HFF-Myc (cell line): Measurements from ENCODE around the gene BMERB1.

ENCODE experiments used
- DNase-seq: peaks from one replicate; pipeline ENCODE4 v3.0.0-alpha.2; 2011; ENCODE audit warnings: low read depth; ENCODE audit errors: extremely low read depth
- H3K4me3 ChIP-seq: replicated peaks from 2 replicates; pipeline ENCODE4 v1.5.1; 2011; ENCODE audit warnings: low read depth, mild to moderate bottlenecking, control low read depth, low read length
- TF ChIP-seq, protein P1 (sequence below): IDR thresholded peaks from 2 replicates; pipeline ENCODE4 v1.5.1; 2012; ENCODE audit warnings: mild to moderate bottlenecking, low read depth, low read length, control low read depth; ENCODE audit errors: missing control alignments

Gene BMERB1

DNA sequence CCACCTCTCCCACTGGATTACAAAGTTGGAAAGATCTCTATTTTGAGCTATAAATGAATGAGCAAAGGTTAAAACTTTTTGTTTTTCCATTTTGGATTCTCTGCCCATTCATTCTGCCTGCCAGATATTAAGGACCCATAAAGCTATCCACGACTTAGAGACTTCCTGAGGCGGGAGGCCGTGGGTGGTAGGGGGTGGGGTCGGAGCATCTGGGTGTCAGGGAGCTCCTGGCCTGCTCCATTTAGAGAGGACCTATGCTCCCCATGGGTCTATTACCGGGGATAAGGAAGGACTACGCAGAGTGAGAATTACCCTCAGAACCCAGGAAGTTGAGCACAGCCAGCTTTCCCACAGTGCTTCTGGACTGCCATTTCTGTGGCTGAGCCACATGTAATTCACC is 162.7 kb downstream of the BMERB1 start:
- no peak for DNase-seq
- TF ChIP-seq, protein P1, sequence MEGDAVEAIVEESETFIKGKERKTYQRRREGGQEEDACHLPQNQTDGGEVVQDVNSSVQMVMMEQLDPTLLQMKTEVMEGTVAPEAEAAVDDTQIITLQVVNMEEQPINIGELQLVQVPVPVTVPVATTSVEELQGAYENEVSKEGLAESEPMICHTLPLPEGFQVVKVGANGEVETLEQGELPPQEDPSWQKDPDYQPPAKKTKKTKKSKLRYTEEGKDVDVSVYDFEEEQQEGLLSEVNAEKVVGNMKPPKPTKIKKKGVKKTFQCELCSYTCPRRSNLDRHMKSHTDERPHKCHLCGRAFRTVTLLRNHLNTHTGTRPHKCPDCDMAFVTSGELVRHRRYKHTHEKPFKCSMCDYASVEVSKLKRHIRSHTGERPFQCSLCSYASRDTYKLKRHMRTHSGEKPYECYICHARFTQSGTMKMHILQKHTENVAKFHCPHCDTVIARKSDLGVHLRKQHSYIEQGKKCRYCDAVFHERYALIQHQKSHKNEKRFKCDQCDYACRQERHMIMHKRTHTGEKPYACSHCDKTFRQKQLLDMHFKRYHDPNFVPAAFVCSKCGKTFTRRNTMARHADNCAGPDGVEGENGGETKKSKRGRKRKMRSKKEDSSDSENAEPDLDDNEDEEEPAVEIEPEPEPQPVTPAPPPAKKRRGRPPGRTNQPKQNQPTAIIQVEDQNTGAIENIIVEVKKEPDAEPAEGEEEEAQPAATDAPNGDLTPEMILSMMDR = no peak
- no peak overlapping the region for H3K4me3 ChIP-seq

- DNase-seq = no peak
- no peak overlapping the region for H3K4me3 ChIP-seq
- TF ChIP-seq, protein P1 = no peak
Observed at GRCh38 chr16:15597822-15598647, 163.6 kb downstream of the BMERB1 start.

DNA sequence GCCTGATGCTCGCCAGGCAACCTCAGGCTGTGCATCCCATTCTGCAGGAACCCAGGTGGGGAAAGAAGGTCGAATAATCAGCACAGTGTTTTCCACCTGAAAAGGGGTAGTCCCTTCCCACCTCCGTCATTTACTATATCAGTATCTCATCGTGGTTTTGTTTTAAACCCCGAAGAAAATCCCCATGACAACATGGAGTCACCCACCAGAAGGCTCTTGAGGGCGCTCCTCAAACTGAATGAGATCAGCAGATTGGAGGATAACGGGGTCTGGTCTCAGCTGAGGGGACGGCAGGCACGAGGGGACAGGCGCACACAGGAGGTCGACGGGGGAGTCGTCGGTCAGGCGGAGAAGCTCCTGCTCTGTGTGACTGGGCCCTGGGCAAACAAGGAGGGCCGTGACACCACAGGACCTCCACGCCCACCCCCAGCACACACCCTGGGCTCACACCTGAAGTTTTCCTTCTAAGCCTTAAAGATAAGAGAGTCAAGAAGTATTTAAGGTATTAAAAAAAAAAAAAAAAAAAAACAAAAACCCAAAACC is 164.3 kb downstream of the BMERB1 start:
- no peak overlapping the region for H3K4me3 ChIP-seq
- TF ChIP-seq, protein P1 = no peak
- no peak for DNase-seq

GRCh38 chr16:15599303-15600070 is 165.1 kb downstream of the BMERB1 start:
- TF ChIP-seq, protein P1 = no peak
- no peak for DNase-seq
- H3K4me3 ChIP-seq = no peak overlapping the region

DNA sequence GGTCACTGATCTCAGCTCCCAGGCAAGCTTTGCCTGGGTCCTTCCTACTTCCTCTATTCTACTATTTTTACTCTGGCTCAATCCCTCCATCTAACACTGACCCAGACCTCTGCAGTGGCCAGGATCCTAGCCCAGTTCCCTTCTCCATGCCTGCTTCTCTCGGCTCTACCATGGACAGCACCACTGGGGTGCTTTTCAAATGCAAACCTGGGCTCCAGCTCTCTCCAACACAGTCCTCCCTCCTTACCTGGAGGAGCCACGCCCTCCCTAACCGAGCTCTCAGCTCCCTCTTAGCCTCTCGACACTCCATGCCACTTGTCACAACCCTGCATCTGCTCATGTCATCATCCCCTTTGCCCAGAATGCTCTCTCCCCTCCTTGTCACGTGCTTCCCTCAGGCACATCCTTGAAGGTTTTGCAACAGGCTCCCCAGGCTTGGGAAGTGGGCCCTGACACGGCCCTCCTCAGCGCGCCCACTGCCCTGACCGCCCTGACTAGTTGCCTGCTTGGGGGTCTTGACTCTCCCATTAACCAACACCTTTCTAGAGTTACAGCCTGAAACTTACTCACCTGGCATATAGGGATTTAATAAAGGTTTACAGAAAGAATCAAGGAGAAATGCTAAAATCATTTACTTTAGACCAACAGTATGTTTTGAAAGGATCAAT is 167.0 kb downstream of the BMERB1 start:
- TF ChIP-seq, protein P1 = no peak
- no peak overlapping the region for H3K4me3 ChIP-seq
- DNase-seq = no peak

- TF ChIP-seq, protein P1 = no peak
- no peak for DNase-seq
- no peak overlapping the region for H3K4me3 ChIP-seq
Observed at GRCh38 chr16:15602285-15603044, 168.1 kb downstream of the BMERB1 start.
